GM19023 (cell line): ENCODE measurements around the gene RRAD.
"Not testable (repeated sequence)": the region's sequence is repeated elsewhere in the genome, so short reads cannot be mapped to it uniquely, and the experiment has no call there.

Experiments
- ATAC-seq: cut with Tn5 transposase; IDR thresholded peaks from one replicate; pipeline ENCODE4 v1.9.1; 2021; ENCODE audit warnings: mild to moderate bottlenecking, moderate library complexity; ENCODE audit not compliant: unreplicated experiment

RRAD gene

GRCh38 chr16:66950971-66951790, 25.8 kb upstream of the RRAD start:
- ATAC-seq, result no peak

GRCh38 chr16:66950437-66950836, 25.1 kb upstream of the RRAD start:
- ATAC-seq, result no peak

GRCh38 chr16:66949472-66949871, 24.1 kb upstream of the RRAD start:
- no peak for ATAC-seq

- no peak for ATAC-seq
These were observed 23.5 kb upstream of the RRAD start for GRCh38 chr16:66948837-66949225.

GRCh38 chr16:66948134-66948836, 22.9 kb upstream of the RRAD start:
- peak; percentile 14 for ATAC-seq

GRCh38 chr16:66947302-66948065, 22.1 kb upstream of the RRAD start:
- peak; percentile 57 for ATAC-seq

- no peak for ATAC-seq
These were observed 21.6 kb upstream of the RRAD start for GRCh38 chr16:66946974-66947301.

GRCh38 chr16:66946541-66946940, 21.2 kb upstream of the RRAD start:
- no peak for ATAC-seq

GRCh38 chr16:66945939-66946338, 20.6 kb upstream of the RRAD start:
- no peak for ATAC-seq

- not testable (repeated sequence) for ATAC-seq
These were observed 19.6 kb upstream of the RRAD start for GRCh38 chr16:66944971-66945370.

GRCh38 chr16:66944054-66944441, 18.7 kb upstream of the RRAD start:
- no peak for ATAC-seq

GRCh38 chr16:66943426-66944053, 18.2 kb upstream of the RRAD start:
- no peak for ATAC-seq

GRCh38 chr16:66942981-66943380, 17.6 kb upstream of the RRAD start:
- ATAC-seq, result no peak

- ATAC-seq, result no peak
These were observed 14.9 kb upstream of the RRAD start for GRCh38 chr16:66940236-66940635.

GRCh38 chr16:66939366-66939765, 14.0 kb upstream of the RRAD start:
- no peak for ATAC-seq

GRCh38 chr16:66937725-66938337, 12.5 kb upstream of the RRAD start:
- ATAC-seq, result no peak

GRCh38 chr16:66936889-66937554, 11.7 kb upstream of the RRAD start:
- no peak for ATAC-seq

GRCh38 chr16:66936462-66936861, 11.1 kb upstream of the RRAD start:
- no peak for ATAC-seq

GRCh38 chr16:66935314-66936011, 10.1 kb upstream of the RRAD start, which contains the start of gene CES2:
CES2 (plus strand) TSS chr16:66935516; CDS start chr16:66935636, 120 bp downstream.
- ATAC-seq, result no peak
